GM21381 (cell line): ENCODE data around the gene BHLHE41.

Experiments
- ATAC-seq: cut with Tn5 transposase; IDR thresholded peaks from one replicate; pipeline ENCODE4 v1.9.1; 2021; ENCODE audit warnings: mild to moderate bottlenecking, moderate library complexity; ENCODE audit not compliant: unreplicated experiment

BHLHE41 gene

DNA sequence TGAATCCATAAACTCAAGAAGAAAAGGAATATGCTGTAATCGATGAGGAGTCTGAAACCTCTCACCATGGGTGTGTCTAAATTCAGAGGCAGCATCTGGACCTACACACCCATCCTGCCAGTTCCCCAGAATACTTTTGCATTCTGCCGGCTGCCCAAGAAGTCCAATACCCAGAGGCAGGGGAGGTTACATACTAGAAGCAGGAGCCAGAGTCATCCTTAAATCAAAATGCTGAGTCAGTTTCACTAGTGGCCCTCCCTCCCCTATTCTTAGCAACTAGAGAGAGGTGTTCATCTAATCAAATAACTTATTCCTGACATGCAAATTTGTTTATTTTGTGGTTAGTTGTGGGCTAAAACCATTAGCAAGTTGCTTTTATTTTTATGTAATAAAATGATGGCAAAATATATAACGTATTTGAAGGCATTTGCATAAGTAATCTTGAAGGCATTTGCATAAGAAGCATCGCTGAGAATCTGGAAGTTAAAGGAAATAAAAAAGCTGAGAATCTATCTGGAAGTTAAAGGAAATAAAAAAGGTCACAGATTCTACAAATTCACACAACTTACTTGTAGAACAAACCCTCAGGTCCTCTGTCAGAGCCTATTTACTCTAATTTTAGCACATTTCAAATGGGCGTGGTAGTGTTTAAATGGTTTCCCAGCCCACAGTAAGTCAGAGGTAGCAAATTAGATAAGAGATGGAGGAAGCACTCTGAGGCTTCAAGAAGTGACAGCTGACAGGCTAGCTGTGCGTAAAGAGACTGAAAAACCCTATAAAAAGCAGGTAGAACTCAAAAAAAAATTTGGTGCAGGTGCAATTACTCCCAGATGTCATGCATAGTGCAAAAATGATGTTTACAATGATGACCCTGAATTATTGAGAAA, 7.8 kb downstream of the BHLHE41 start:
- ATAC-seq = no peak

DNA sequence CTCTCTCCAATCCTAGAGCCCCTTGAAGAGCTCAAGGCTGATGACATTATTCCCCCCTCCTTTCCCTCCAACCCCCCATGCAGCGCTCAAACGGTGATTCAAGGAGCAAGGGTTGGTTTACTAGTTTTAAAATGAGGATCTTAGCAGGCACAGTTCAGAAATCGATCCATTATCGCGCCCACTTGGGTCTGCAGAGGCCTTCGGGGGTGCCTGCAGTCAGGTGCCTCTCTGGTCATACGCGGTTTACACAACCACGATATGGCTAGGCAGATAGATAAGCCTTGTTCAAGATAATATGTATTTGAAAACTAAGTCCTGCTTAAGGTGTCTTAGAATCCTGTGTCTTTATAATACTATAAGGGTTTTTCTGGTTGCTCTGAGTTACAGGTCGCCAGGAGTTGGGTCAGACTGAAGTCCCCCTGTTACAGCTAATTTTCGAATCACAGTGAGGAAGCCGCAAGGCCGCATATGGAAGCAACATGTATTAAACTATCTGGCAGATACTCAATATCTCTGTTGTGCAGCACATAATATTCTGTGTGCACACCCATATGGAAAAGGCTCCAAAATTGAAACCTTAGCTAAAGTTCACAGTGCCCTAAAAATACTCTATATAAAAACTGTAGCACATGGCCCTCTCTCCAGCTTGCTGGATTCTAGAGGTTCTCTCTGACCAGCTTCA, 10.0 kb downstream of the BHLHE41 start:
- ATAC-seq = no peak

DNA sequence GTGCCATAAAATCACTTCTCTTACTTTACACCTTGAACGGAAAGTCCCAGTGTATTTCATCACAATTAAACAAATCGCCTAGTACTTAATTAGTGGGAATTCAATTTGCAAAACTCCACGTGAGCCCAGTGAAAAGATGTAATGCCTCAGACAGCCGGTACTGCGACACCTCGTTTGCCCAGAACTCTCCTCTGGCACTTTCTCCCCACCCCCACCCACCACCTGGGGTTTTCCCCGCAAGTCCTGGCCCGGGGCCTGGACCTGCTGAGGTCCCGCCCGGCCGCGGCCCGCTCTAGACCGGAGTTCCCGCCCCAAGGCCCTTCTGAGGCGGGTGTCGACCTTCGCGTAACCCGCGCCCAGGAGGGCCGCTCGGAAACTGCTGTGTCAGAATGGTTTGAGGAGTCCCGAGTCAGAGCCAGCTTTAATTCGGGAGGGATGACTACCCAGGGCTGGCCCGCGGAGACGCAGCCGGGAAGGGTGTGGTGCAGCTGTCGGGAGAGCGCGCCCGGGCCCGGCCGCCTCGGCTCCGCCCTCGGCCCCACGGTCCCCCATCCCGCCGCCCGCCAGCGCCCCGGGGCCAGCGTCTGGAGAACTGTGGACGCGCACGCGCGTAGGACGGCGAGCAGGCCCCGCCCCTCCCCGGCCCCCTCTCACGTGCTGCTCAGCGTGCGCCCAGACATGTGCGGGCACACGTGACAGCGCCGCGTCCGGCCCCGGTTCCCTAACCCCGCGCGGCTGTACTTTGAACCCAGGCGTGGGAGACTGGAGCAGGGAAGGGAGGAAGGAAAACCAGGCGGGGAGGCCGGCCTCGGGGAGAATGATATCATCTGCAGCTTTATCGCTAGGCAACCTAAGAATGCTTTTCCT, 10.8 kb downstream of the BHLHE41 start:
- peak; percentile 82 for ATAC-seq

- ATAC-seq = no peak
Observed at GRCh38 chr12:26113181-26113654, 11.6 kb downstream of the BHLHE41 start.

- ATAC-seq = no peak
Observed at GRCh38 chr12:26112703-26113147, 12.1 kb downstream of the BHLHE41 start.

DNA sequence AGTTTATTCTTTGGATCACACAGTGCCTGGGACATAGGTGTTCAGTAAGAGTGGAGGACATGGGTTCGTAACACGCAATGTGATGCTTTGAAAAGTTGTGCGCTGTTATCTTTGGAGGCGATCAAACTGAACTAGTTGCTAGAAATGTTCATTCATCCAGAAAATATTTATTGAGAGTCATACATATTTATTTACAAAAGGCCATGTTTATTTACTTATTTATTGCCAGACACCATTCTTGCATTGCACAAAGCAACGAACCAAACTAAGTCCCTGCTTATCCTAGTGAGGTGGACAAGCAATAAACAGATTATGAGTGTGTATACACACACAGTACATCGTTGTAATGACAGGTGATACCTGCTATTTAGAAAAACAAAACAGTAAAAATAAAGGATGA, 12.6 kb downstream of the BHLHE41 start:
- no peak for ATAC-seq

- ATAC-seq = no peak
Observed at GRCh38 chr12:26109343-26109881, 15.4 kb downstream of the BHLHE41 start.

- no peak for ATAC-seq
Observed at GRCh38 chr12:26108915-26109314, 15.9 kb downstream of the BHLHE41 start.

DNA sequence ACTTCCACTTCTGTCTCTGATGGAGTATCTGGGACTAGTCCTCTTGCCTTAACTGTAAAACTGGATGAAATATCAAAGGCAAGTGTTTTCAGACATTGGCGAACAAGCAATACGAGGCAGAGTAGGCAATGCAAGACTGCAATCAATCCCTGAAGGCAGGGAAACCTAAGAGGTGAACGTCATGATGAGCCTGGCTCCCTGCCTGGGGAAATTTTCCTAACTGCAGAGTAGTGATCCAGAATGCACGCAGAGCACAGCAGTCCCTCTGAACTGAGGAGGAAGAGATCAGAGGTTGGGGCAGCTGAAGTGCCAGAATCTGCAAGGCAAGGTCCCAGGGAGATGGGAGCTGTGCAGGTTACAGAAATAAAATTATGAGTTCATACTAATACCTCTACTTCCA, 18.5 kb downstream of the BHLHE41 start:
- no peak for ATAC-seq

- no peak for ATAC-seq
Observed at GRCh38 chr12:26102953-26103352, 21.9 kb downstream of the BHLHE41 start.

DNA sequence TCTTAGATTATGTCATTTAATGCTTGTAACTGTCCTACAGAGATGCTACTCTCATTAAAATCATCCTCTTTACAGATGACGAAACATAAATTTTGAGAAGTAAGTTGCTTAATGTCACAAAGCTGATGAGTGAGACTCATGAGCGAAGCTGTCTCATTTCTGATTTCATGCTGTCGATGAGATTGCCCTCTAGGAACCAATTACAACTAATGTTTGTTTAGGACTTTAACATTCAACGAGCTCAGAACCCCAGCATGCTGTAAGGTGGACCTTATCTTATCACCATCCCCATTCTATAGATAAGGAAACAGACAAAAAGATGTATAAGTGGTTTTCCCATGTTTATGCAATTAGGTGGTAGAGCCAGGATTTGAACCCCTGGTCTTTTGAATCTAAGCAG, 23.1 kb downstream of the BHLHE41 start:
- ATAC-seq = no peak

DNA sequence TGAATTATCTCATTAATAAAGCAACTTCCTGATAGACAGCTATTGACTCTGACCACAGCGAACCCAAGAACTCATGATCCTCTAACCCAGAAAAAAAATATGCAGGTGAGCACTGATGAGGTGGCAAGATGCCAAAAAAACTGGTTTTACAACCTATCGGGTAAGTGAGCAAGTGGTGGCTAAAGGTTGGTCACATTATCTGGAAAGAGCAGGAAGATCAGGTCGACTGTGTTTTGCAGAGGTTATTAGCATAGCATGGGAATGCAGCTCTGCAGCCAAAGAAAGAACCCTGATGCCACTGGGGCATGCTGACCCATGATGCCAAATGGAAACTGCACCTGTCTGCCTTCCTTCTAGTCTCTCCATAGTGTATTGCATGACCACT, 23.5 kb downstream of the BHLHE41 start:
- no peak for ATAC-seq

DNA sequence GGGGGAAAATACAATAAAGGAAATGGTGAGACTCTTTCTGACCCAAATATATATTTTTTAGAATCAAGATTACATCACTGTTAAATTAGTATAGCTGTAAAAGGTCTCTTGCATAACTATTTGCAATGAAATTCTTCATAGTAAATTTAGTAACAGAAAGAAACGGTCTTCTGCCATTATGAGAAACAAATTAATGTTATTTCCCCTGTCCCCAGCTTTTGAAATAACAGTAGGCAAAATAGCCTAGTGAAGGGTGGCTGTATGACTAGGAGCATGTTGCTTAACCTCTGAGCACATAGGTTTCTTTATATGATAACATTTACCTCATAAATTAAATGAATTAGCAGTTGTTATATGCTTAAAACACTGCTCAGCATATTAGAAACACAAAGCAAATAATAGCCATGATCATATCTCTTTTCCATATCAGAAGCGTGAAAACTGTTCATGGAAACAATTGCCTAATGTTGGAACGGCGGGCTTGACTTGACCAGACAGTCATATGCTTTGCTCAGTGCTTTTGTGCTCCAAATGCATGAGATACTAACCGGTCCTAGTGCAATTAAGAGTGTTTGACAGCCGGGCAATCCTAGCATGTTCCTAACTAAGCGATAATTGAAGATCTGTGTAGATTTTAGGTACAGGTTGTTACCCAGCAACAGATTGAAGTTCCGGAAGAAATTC, 24.0 kb downstream of the BHLHE41 start:
- ATAC-seq = no peak

DNA sequence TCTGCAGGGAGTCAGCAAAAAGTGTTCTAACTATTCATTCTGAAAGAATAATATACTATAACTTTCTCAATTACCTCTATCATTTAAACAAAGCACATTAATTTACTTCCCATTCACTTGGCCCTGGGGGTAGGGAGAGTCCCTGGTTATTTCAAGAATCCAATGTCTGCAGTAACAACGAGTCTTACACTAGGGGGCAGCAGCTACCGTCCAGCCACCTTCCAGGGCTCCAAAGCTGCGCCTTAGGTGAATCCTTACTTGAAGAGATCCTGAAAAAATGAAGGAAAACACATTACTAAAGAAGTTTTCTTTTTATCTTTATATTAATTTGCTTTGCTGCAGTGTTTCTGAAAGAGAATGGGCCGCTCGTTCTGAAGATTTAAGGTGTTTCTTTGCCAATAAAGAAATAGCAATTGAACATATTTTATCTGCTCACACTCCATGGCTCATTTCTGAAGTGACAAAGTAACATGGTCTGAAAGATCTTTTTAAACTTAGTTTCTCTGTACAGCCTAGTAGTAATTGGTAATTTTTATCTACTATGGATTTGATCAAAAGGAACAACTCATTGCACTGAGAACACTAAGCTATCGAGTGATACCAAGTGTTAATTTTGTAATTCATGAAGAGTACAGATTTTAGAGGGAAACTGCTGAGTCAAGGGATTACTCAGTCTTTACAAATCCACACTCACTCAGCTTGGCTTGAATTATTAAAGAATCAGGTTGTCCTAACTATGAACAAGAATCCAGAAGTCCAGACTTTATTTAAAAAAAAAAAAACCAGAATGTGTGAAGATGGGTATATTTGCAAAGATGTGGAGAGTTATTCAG, 27.6 kb downstream of the BHLHE41 start:
- ATAC-seq = no peak

- ATAC-seq = no peak
Observed at GRCh38 chr12:26096036-26096435, 28.8 kb downstream of the BHLHE41 start.

DNA sequence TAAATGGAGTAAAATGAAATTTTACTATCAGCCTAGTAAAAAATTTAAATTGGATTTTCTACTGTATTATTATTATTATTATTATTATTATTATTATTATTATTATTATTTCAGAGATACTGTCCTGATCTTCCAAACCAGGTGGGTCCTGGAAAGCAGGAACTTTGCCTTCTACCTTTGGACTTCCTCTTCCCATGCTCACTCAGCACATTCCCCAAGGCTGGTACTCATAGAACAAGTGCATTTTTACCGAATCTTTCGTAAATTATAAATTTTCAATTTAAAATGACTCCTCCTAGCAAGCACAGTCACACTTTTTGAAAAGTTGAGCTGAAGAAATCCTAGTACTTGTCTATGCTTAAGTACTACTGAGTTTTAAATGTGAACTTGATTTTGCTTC, 29.7 kb downstream of the BHLHE41 start:
- no peak for ATAC-seq

- ATAC-seq = no peak
Observed at GRCh38 chr12:26092346-26093105, 32.3 kb downstream of the BHLHE41 start.

DNA sequence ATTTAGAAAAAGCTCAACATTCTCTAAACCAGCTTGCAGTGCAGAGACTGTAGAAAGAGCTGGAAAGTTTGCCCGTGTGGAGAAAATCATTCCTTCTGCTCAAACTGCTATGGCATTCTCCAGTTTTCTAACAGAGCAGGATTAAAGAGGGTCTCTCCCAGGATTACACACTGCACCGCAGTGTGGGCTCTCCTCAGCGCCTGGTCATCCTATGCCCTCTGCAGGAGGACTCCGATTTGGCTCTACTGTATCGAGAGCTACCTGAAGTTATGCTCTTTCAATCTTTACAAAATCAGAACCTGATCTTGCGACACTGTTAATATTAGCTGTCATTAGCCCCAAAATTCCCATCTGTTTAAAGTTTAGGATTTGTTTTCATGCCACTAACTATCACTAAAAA, 33.0 kb downstream of the BHLHE41 start:
- no peak for ATAC-seq
